ENCODE results near the gene ADD2.

Gene ADD2

DNA sequence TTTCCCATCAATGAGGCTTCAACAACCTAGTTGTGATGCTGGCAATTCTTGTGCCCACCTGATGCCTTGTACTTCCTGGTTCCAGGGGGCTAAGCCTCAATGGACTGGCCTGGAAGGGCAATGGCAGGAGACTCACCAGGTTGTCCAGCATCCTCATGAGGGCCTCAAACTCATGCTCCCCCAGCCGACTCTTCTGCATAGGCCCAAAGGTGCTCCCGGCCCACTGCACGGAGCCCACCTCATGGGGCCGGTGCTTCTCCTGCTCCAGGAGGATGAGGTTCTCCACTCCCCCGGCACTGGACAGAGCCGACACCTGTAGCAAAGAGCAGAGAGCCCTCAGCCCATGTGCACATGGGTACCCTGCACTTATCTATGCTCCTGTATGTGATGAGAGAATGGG, 84.5 kb downstream of the ADD2 start:
- H3K4me1 ChIP-seq (ENCODE audit: control insufficient read depth, insufficient read depth, low read depth, low read length) = peaks cover 3% of the 10 kb centered on the region
- H2AFZ ChIP-seq (ENCODE audit: low read depth, low read length) = no peak overlapping the region
- no peak overlapping the region for H4K91ac ChIP-seq (ENCODE audit: low read length)
- no peaks in the 10 kb centered on the region for H3K79me1 ChIP-seq (replicated peaks; ENCODE audit: low read length, poor library complexity, severe bottlenecking)
- no peaks in the 10 kb centered on the region for H3K36me3 ChIP-seq (ENCODE audit: control insufficient read depth in 1 of 2, insufficient read depth in 2 of 2, low read depth in 1 of 2, low read length in 2 of 2)
- H2BK15ac ChIP-seq (ENCODE audit: low read depth, poor library complexity, severe bottlenecking) = no peak overlapping the region
- no peak overlapping the region for H3K23ac ChIP-seq (ENCODE audit: low read length in 2 of 2)
- H3K18ac ChIP-seq (ENCODE audit: low read depth in 1 of 2, low read length in 2 of 2) = no peak overlapping the region
- 89% methylated on average over 6 of the region's 6 CpGs for WGBS
- H3K14ac ChIP-seq (ENCODE audit: low read length in 2 of 2) = no peak overlapping the region
- no peak overlapping the region for H3K4ac ChIP-seq (ENCODE audit: low read depth in 1 of 2, low read length in 2 of 2)
- no peak overlapping the region for H3K27ac ChIP-seq (ENCODE audit: low read length, poor library complexity, severe bottlenecking)
- H3K4me3 ChIP-seq (ENCODE audit: insufficient read depth in 1 of 2, low read depth in 1 of 2, low read length in 2 of 2) = no peak overlapping the region
- no peak overlapping the region for H3K9ac ChIP-seq (ENCODE audit: low read length)
- H4K8ac ChIP-seq (ENCODE audit: low read length) = no peak overlapping the region
- H2BK5ac ChIP-seq (ENCODE audit: low read depth, low read length, poor library complexity, severe bottlenecking) = no peak overlapping the region
- H2AK5ac ChIP-seq (ENCODE audit: low read length, severe bottlenecking) = no peak overlapping the region
- no peaks in the 10 kb centered on the region for H3K9me3 ChIP-seq (ENCODE audit: control insufficient read depth, low read length)
- H3K27me3 ChIP-seq (ENCODE audit: control insufficient read depth in 1 of 2, insufficient read depth in 1 of 2, low read length in 2 of 2) = peaks cover 3 to 10% of the 10 kb centered on the region in 2 experiments
- no peak for DNase-seq
- no peak overlapping the region for H2BK120ac ChIP-seq (ENCODE audit: low read depth, low read length)
- no peak overlapping the region for H3K4me2 ChIP-seq (ENCODE audit: low read length, poor library complexity, severe bottlenecking)
- no peak overlapping the region for H2BK12ac ChIP-seq (ENCODE audit: low read length in 2 of 2)

DNA sequence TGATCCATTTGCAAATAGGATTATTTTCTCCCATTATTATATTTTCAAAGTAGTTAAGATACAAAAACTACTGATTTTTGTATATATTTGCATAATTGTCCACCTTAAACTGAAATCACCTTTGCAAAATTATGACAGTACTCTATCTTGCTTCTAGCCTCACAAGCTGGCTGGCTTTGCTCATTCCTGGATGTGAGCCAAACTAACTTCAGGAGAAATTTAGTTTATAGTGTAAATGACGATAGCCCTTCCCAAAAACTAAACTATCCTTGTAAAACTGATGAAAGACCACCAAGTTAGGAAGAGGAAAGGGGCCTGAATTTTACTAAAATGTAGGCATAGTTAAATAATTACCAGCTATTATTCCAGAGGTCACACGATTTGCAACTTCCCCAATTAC, 87.3 kb downstream of the ADD2 start:
- no peak overlapping the region for H3K4ac ChIP-seq (ENCODE audit: low read depth in 1 of 2, low read length in 2 of 2)
- H3K4me3 ChIP-seq (ENCODE audit: insufficient read depth in 1 of 2, low read depth in 1 of 2, low read length in 2 of 2) = no peak overlapping the region
- no peaks in the 10 kb centered on the region for H3K36me3 ChIP-seq (ENCODE audit: control insufficient read depth in 1 of 2, insufficient read depth in 2 of 2, low read depth in 1 of 2, low read length in 2 of 2)
- DNase-seq = no peak
- no peaks in the 10 kb centered on the region for H3K4me1 ChIP-seq (ENCODE audit: control insufficient read depth, insufficient read depth, low read depth, low read length)
- no peak overlapping the region for H3K9ac ChIP-seq (ENCODE audit: low read length)
- H3K4me2 ChIP-seq (ENCODE audit: low read length, poor library complexity, severe bottlenecking) = no peak overlapping the region
- no peak overlapping the region for H3K23ac ChIP-seq (ENCODE audit: low read length in 2 of 2)
- no peaks in the 10 kb centered on the region for H3K9me3 ChIP-seq (ENCODE audit: control insufficient read depth, low read length)
- H3K79me1 ChIP-seq (replicated peaks; ENCODE audit: low read length, poor library complexity, severe bottlenecking) = no peaks in the 10 kb centered on the region
- H3K27me3 ChIP-seq (ENCODE audit: control insufficient read depth in 1 of 2, insufficient read depth in 1 of 2, low read length in 2 of 2) = peaks cover 0 to 4% of the 10 kb centered on the region in 2 experiments
- H2AFZ ChIP-seq (ENCODE audit: low read depth, low read length) = no peak overlapping the region
- H2BK120ac ChIP-seq (ENCODE audit: low read depth, low read length) = no peak overlapping the region
- no peak overlapping the region for H4K91ac ChIP-seq (ENCODE audit: low read length)
- WGBS = 22% methylated on average over 1 of the region's 2 CpGs
- no peak overlapping the region for H3K27ac ChIP-seq (ENCODE audit: low read length, poor library complexity, severe bottlenecking)
- H2BK15ac ChIP-seq (ENCODE audit: low read depth, poor library complexity, severe bottlenecking) = no peak overlapping the region
- no peak overlapping the region for H4K8ac ChIP-seq (ENCODE audit: low read length)
- no peak overlapping the region for H3K14ac ChIP-seq (ENCODE audit: low read length in 2 of 2)
- H2BK5ac ChIP-seq (ENCODE audit: low read depth, low read length, poor library complexity, severe bottlenecking) = no peak overlapping the region
- H3K18ac ChIP-seq (ENCODE audit: low read depth in 1 of 2, low read length in 2 of 2) = no peak overlapping the region
- H2AK5ac ChIP-seq (ENCODE audit: low read length, severe bottlenecking) = no peak overlapping the region
- no peak overlapping the region for H2BK12ac ChIP-seq (ENCODE audit: low read length in 2 of 2)

DNA sequence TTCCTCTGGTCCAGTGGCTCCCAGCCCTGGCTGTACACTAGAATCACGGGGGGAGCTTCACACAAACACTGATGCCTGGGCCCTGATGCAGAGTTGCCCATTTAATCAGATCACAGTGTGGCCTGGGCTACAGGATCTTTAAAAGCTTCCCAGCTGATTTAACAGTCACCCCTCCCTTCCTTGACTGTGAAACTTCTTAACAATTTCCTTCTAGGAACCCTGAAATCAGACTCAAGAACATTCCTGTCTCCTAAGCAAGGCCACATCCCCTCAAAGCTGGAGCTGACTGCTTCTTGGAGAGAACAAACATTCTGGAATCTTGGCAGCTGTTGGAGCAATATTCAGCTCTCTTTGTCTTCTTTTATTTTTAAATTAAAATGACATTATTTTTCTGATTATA, 88.7 kb downstream of the ADD2 start:
- H2AK5ac ChIP-seq (ENCODE audit: low read length, severe bottlenecking) = no peak overlapping the region
- no peak overlapping the region for H2BK15ac ChIP-seq (ENCODE audit: low read depth, poor library complexity, severe bottlenecking)
- 68% methylated on average over 1 of the region's 1 CpG for WGBS
- H3K18ac ChIP-seq (ENCODE audit: low read depth in 1 of 2, low read length in 2 of 2) = no peak overlapping the region
- no peak overlapping the region for H2AFZ ChIP-seq (ENCODE audit: low read depth, low read length)
- no peak overlapping the region for H3K23ac ChIP-seq (ENCODE audit: low read length in 2 of 2)
- no peak overlapping the region for H3K9ac ChIP-seq (ENCODE audit: low read length)
- no peak overlapping the region for H2BK5ac ChIP-seq (ENCODE audit: low read depth, low read length, poor library complexity, severe bottlenecking)
- H3K27ac ChIP-seq (ENCODE audit: low read length, poor library complexity, severe bottlenecking) = no peak overlapping the region
- no peak overlapping the region for H3K4ac ChIP-seq (ENCODE audit: low read depth in 1 of 2, low read length in 2 of 2)
- H4K8ac ChIP-seq (ENCODE audit: low read length) = no peak overlapping the region
- peaks cover 0 to 10% of the 10 kb centered on the region in 2 experiments for H3K27me3 ChIP-seq (ENCODE audit: control insufficient read depth in 1 of 2, insufficient read depth in 1 of 2, low read length in 2 of 2)
- H4K91ac ChIP-seq (ENCODE audit: low read length) = no peak overlapping the region
- H3K4me1 ChIP-seq (ENCODE audit: control insufficient read depth, insufficient read depth, low read depth, low read length) = no peaks in the 10 kb centered on the region
- no peak overlapping the region for H3K4me3 ChIP-seq (ENCODE audit: insufficient read depth in 1 of 2, low read depth in 1 of 2, low read length in 2 of 2)
- DNase-seq = no peak
- no peaks in the 10 kb centered on the region for H3K79me1 ChIP-seq (replicated peaks; ENCODE audit: low read length, poor library complexity, severe bottlenecking)
- H2BK120ac ChIP-seq (ENCODE audit: low read depth, low read length) = no peak overlapping the region
- H3K4me2 ChIP-seq (ENCODE audit: low read length, poor library complexity, severe bottlenecking) = no peak overlapping the region
- H3K9me3 ChIP-seq (ENCODE audit: control insufficient read depth, low read length) = no peaks in the 10 kb centered on the region
- H3K14ac ChIP-seq (ENCODE audit: low read length in 2 of 2) = no peak overlapping the region
- H2BK12ac ChIP-seq (ENCODE audit: low read length in 2 of 2) = no peak overlapping the region
- no peaks in the 10 kb centered on the region for H3K36me3 ChIP-seq (ENCODE audit: control insufficient read depth in 1 of 2, insufficient read depth in 2 of 2, low read depth in 1 of 2, low read length in 2 of 2)

GRCh38 chr2:70678576-70679143, 89.3 kb downstream of the ADD2 start:
- H3K14ac ChIP-seq (ENCODE audit: low read length in 2 of 2) = no peak overlapping the region
- H2AK5ac ChIP-seq (ENCODE audit: low read length, severe bottlenecking) = no peak overlapping the region
- no peaks in the 10 kb centered on the region for H3K79me1 ChIP-seq (replicated peaks; ENCODE audit: low read length, poor library complexity, severe bottlenecking)
- no peak overlapping the region for H3K18ac ChIP-seq (ENCODE audit: low read depth in 1 of 2, low read length in 2 of 2)
- no peak overlapping the region for H4K8ac ChIP-seq (ENCODE audit: low read length)
- H3K27ac ChIP-seq (ENCODE audit: low read length, poor library complexity, severe bottlenecking) = no peak overlapping the region
- H3K9ac ChIP-seq (ENCODE audit: low read length) = no peak overlapping the region
- H2BK15ac ChIP-seq (ENCODE audit: low read depth, poor library complexity, severe bottlenecking) = no peak overlapping the region
- H3K4me3 ChIP-seq (ENCODE audit: insufficient read depth in 1 of 2, low read depth in 1 of 2, low read length in 2 of 2) = no peak overlapping the region
- 89% methylated on average over 17 of the region's 17 CpGs for WGBS
- no peaks in the 10 kb centered on the region for H3K4me1 ChIP-seq (ENCODE audit: control insufficient read depth, insufficient read depth, low read depth, low read length)
- no peak overlapping the region for H2BK120ac ChIP-seq (ENCODE audit: low read depth, low read length)
- H3K36me3 ChIP-seq (ENCODE audit: control insufficient read depth in 1 of 2, insufficient read depth in 2 of 2, low read depth in 1 of 2, low read length in 2 of 2) = no peaks in the 10 kb centered on the region
- peaks cover 0 to 10% of the 10 kb centered on the region in 2 experiments for H3K27me3 ChIP-seq (ENCODE audit: control insufficient read depth in 1 of 2, insufficient read depth in 1 of 2, low read length in 2 of 2)
- H4K91ac ChIP-seq (ENCODE audit: low read length) = no peak overlapping the region
- H2AFZ ChIP-seq (ENCODE audit: low read depth, low read length) = no peak overlapping the region
- H3K4me2 ChIP-seq (ENCODE audit: low read length, poor library complexity, severe bottlenecking) = no peak overlapping the region
- DNase-seq = no peak
- H3K23ac ChIP-seq (ENCODE audit: low read length in 2 of 2) = no peak overlapping the region
- no peak overlapping the region for H3K4ac ChIP-seq (ENCODE audit: low read depth in 1 of 2, low read length in 2 of 2)
- no peak overlapping the region for H2BK12ac ChIP-seq (ENCODE audit: low read length in 2 of 2)
- no peak overlapping the region for H2BK5ac ChIP-seq (ENCODE audit: low read depth, low read length, poor library complexity, severe bottlenecking)
- no peaks in the 10 kb centered on the region for H3K9me3 ChIP-seq (ENCODE audit: control insufficient read depth, low read length)

Measured in mesenchymal stem cell (in vitro differentiated cells and primary cell).